ENCODE measurements around the gene TMEM161A. TPM values are rescaled to one million over a fixed set of nuclear protein-coding genes. Genes with fewer than 3 reads are reported as not detected.

The TMEM161A gene
- total and polyA plus RNA-seq, 10 donors = 15.1 to 31.7 (median 18.5) TPM

DNA sequence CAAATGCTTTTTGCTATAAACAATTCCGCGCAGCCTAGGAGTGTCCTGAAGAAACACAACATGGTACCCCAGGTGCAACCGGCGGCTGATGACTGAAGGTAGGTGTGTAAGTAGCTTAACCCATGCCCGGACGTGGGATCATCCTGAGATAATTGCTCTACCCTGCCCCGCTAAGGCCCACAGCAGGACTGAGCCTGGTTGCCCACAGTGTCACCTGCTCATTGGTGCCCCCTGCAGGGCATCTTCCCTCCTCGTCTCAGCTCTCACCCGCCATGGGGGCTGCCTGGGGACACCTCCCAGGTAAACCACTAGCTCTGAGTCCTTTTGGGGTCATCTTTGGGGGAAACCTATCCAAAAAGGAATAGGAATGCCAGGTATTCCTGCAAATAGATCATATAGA is 22.3 kb downstream of the TMEM161A start:
- H3K27ac ChIP-seq = no peak overlapping the region
- no peak for DNase-seq
- H3K9me3 ChIP-seq = no peaks in the 10 kb centered on the region
- peaks cover 0 to 6% (median under 1%) of the 10 kb centered on the region in 6 donors for H3K4me1 ChIP-seq
- peaks cover 0 to 2% (median 0%) of the 10 kb centered on the region in 7 donors for H3K27me3 ChIP-seq (replicated peaks in 1 of 7)
- TF ChIP-seq, protein P1, sequence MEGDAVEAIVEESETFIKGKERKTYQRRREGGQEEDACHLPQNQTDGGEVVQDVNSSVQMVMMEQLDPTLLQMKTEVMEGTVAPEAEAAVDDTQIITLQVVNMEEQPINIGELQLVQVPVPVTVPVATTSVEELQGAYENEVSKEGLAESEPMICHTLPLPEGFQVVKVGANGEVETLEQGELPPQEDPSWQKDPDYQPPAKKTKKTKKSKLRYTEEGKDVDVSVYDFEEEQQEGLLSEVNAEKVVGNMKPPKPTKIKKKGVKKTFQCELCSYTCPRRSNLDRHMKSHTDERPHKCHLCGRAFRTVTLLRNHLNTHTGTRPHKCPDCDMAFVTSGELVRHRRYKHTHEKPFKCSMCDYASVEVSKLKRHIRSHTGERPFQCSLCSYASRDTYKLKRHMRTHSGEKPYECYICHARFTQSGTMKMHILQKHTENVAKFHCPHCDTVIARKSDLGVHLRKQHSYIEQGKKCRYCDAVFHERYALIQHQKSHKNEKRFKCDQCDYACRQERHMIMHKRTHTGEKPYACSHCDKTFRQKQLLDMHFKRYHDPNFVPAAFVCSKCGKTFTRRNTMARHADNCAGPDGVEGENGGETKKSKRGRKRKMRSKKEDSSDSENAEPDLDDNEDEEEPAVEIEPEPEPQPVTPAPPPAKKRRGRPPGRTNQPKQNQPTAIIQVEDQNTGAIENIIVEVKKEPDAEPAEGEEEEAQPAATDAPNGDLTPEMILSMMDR (IDR thresholded peaks at IDR 0.05 in 8 of 11, conservative IDR thresholded peaks at IDR 0.05 in 3 of 11) = peak in 9 of 11 experiments; percentile 33 to 68 (median 53)
- no peak for TF ChIP-seq POLR2A (IDR thresholded peaks at IDR 0.05)
- H3K4me3 ChIP-seq = no peak overlapping the region
- WGBS, 5 donors = 72 to 83% (median 77%) methylated on average over 9 of the region's 9 CpGs
- intact Hi-C loops (cut with DNase I; ENCODE audit: low total_unique reads) = no loop called here
- H3K36me3 ChIP-seq = peaks cover 0 to 22% (median 7%) of the 10 kb centered on the region in 6 donors

DNA sequence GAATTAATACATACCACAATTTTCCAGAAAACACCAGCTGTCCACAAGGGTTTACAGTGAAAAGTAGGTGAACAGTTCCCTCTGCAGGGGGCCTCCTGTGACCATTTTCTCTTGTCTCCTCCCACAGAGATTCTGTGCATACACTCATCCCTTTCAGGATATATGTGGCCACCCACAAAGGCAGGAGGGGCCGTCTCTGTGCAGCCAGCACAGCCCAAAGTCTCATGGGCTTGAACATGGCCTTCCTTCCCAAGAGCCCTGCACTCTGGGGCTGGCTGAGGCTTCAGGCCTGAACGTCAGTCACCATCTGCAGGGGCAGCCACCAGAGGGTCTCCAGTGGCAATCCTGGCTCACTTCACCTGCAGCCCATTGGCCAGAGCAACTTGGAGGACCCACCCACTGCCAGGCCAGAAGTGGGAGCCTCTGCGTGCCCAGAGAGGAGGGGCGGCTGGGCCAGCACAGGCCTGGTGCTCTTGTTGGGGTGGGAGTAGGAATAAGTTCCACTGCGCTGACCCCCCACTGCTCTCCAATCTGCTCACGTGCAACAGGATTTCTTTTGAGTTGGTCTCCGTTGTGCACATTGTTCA is 25.1 kb downstream of the TMEM161A start:
- no peak for DNase-seq
- 48 to 60% (median 55%) methylated on average over 7 of the region's 7 CpGs for WGBS, 5 donors
- intact Hi-C loops (cut with DNase I; ENCODE audit: low total_unique reads) = no loop called here

DNA sequence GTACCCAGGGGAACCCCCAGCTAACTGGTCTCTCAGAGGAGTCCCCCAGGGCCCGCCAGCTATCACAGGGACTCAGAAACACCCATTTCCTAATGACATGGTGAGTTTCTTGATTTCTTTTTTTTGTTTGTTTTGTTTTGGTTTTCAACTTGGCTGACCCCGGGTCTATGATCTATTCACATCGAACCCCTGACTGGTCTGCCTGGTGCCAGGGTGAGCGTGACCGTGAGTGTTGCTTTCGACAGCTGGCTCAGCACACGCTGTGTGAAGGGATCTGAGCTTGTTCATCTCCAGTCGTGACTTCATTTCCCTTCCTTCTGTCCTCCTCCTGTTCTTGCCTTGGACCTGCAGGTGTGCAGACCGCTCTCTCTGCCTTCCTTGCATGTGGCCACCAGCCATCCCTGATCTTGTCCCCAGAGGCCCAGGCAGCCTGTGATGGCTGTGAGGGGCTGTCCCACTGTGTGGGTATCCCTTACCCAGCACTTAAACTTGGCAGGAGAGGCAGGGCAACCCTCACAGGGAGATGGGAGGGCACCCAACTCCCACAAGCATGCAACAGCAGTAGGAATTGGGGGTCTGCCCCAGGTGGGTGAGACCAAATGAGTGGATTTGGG is 26.2 kb downstream of the TMEM161A start:
- no peak for TF ChIP-seq POLR2AphosphoS5 (IDR thresholded peaks at IDR 0.05)
- TF ChIP-seq POLR2A (IDR thresholded peaks at IDR 0.05) = no peak
- TF ChIP-seq, protein P1 (IDR thresholded peaks at IDR 0.05 in 8 of 11, conservative IDR thresholded peaks at IDR 0.05 in 3 of 11) = no peak

More for the DNA sequence above, 25.1 kb downstream of the TMEM161A start:
- Histone ChIP-seq H3K9me3 (no peaks in the 10 kb centered on the region), H3K27me3 (replicated peaks in 1 of 7) (peaks cover 0 to 11% (median 0%) of the 10 kb centered on the region in 7 donors), H3K27ac (no peak overlapping the region), H3K4me1 (peaks cover 0 to 20% (median 11%) of the 10 kb centered on the region in 6 donors), H3K4me3 (no peak overlapping the region), H3K36me3 (peaks cover 0 to 8% (median under 1%) of the 10 kb centered on the region in 6 donors)
- TF ChIP-seq POLR2AphosphoS5 (IDR thresholded peaks at IDR 0.05) (peak in 2 of 3 donors; percentile 17 to 52), POLR2A (IDR thresholded peaks at IDR 0.05) (no peak)

DNA sequence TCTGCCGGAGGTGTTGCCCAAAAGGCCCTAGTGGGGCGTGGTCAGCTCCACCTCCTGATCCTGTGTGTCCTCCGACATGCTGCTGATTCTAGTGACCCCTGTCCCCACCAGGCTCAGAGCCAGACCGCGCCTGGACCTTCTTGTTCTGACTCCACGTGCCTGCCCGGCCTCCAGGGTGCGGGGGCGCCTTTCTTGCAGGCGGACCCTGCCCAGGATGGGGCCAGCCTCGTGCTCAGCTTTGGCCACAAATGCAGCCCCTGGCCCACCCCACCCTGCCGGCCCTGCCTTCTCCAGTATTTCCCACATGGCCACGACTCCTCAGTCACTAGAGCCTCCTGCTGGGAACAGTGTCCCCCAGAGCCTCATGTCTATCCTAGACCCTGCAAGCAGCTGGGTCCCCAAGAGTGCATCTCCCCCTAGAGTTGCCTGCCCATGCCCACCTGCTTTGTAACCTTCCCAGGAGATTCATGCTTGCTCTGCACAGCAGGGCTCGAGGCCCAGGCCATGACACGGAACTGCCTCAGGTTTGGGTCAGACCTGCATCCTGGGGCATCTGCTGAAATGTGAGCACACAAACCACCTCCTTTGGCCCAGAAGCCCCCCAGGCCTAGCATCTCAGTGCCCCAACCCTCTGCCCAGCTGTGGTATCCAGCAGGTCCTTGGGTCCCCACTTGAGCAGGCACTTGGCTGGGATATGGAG is 27.0 kb downstream of the TMEM161A start:
- TF ChIP-seq, protein P1 (IDR thresholded peaks at IDR 0.05 in 8 of 11, conservative IDR thresholded peaks at IDR 0.05 in 3 of 11) = no peak
- no peak for TF ChIP-seq POLR2A (IDR thresholded peaks at IDR 0.05)
- no peak for TF ChIP-seq POLR2AphosphoS5 (IDR thresholded peaks at IDR 0.05)
- no peak overlapping the region for H3K4me3 ChIP-seq
- intact Hi-C loops (cut with DNase I; ENCODE audit: low total_unique reads) = no loop called here
- peaks cover 0 to 20% (median 11%) of the 10 kb centered on the region in 6 donors for H3K4me1 ChIP-seq
- H3K9me3 ChIP-seq = no peaks in the 10 kb centered on the region
- H3K27ac ChIP-seq = no peak overlapping the region
- 75 to 96% (median 80%) methylated on average over 7 to 15 of the region's 15 CpGs for whole genome bisulfite sequencing, 5 donors
- H3K27me3 ChIP-seq (replicated peaks in 1 of 7) = peaks cover 0 to 11% (median 0%) of the 10 kb centered on the region in 7 donors
- peaks cover 0 to 24% (median 5%) of the 10 kb centered on the region in 6 donors for H3K36me3 ChIP-seq
- no peak for DNase-seq

More for the DNA sequence above, 26.2 kb downstream of the TMEM161A start:
- peaks cover 0 to 20% (median 11%) of the 10 kb centered on the region in 6 donors for H3K4me1 ChIP-seq
- H3K9me3 ChIP-seq = no peaks in the 10 kb centered on the region
- H3K27me3 ChIP-seq (replicated peaks in 1 of 7) = peaks cover 0 to 11% (median 0%) of the 10 kb centered on the region in 7 donors
- peaks cover 0 to 19% (median 5%) of the 10 kb centered on the region in 6 donors for H3K36me3 ChIP-seq
- WGBS, 5 donors = 70 to 81% (median 79%) methylated on average over 9 of the region's 9 CpGs
- no peak for DNase-seq
- intact Hi-C loops (cut with DNase I; ENCODE audit: low total_unique reads) = no loop called here
- H3K27ac ChIP-seq = no peak overlapping the region
- H3K4me3 ChIP-seq = no peak overlapping the region
